Tibial nerve (tissue), 4 donors: Measurements from ENCODE around the gene PRR14. TPM values are rescaled to one million over a fixed set of nuclear protein-coding genes. Genes with fewer than 3 reads are reported as not detected.
A peak's percentile ranks its signal among the peaks of the same experiment; 100 is the strongest.
"Not testable (repeated sequence)": the region's sequence is repeated elsewhere in the genome, so short reads cannot be mapped to it uniquely, and the experiment has no call there.

Experiments used
- DNase-seq, 2 donors: peaks; one replicate each; pipeline ENCODE4 v3.0.0-alpha.2; 2019; ENCODE audit warnings: low spot score in 2 of 2
- H3K27ac ChIP-seq, 4 donors: fragments of 200-600 bp; sonication (generic) in 3 of 4; one replicate each; pipeline ENCODE4 v1.5.1; 2017 to 2019; ENCODE audit warnings: mild to moderate bottlenecking in 1 of 4
- H3K27me3 ChIP-seq, 2 donors: fragments of 200-600 bp; sonication (generic) in 1 of 2; one replicate each; pipeline versions ENCODE4 v1.5.1 to v1.6.0; 2017 to 2019
- H3K36me3 ChIP-seq, 3 donors: fragments of 200-600 bp; sonication (generic); one replicate each; pipeline ENCODE4 v1.5.1; 2018 to 2019
- H3K4me1 ChIP-seq, 4 donors: fragments of 200-600 bp; sonication (generic) in 3 of 4; one replicate each; pipeline ENCODE4 v1.5.1; 2017 to 2019
- H3K4me3 ChIP-seq, 4 donors: fragments of 200-600 bp; sonication (generic) in 3 of 4; one replicate each; pipeline ENCODE4 v1.5.1; 2017 to 2019; ENCODE audit warnings: mild to moderate bottlenecking in 1 of 4, moderate library complexity in 1 of 4
- H3K9me3 ChIP-seq, 4 donors: fragments of 200-600 bp; sonication (generic) in 3 of 4; one replicate each; pipeline ENCODE4 v1.5.1; 2017 to 2019
- EP300 ChIP-seq, 2 donors: sonication (generic); formaldehyde crosslinking; IDR thresholded peaks; one replicate each; pipeline ENCODE4 v1.6.1; 2017; ENCODE audit warnings: antibody characterized with exemption in 2 of 2, mild to moderate bottlenecking in 1 of 2
- POLR2A ChIP-seq, 2 donors: fragments of 450-650 bp; IDR thresholded peaks; one replicate each; pipeline ENCODE4 v1.6.1; 2017; ENCODE audit warnings: antibody characterized with exemption in 2 of 2, mild to moderate bottlenecking in 2 of 2, moderate library complexity in 2 of 2
- WGBS, 2 donors: methylation state at CpG; one replicate each; pipeline ENCODE4 v1.1.5; 2018; 5-methylcytosine and 5-hydroxymethylcytosine counted together
- total RNA-seq, 4 donors: library from RNA; depleted of rRNA; stranded (reverse); fragments of >200 nt; gene quantifications; one replicate each; pipeline ENCODE4 v1.1.0, GENCODE V29; 2016
- TF ChIP-seq, protein P1 (sequence below), 5 experiments: fragments of 200-600 bp in 3 of 5; fragments of 450-650 bp in 2 of 5; sonication (generic) in 3 of 5; IDR thresholded peaks; one replicate each; pipeline ENCODE4 v1.5.1; 2016 to 2019; ENCODE audit warnings: antibody characterized with exemption in 5 of 5, mild to moderate bottlenecking in 3 of 5, moderate library complexity in 2 of 5

Gene PRR14
- total RNA-seq, 4 donors from 2014 or later, result 37.4 to 43.7 (median 40.1) TPM

DNA sequence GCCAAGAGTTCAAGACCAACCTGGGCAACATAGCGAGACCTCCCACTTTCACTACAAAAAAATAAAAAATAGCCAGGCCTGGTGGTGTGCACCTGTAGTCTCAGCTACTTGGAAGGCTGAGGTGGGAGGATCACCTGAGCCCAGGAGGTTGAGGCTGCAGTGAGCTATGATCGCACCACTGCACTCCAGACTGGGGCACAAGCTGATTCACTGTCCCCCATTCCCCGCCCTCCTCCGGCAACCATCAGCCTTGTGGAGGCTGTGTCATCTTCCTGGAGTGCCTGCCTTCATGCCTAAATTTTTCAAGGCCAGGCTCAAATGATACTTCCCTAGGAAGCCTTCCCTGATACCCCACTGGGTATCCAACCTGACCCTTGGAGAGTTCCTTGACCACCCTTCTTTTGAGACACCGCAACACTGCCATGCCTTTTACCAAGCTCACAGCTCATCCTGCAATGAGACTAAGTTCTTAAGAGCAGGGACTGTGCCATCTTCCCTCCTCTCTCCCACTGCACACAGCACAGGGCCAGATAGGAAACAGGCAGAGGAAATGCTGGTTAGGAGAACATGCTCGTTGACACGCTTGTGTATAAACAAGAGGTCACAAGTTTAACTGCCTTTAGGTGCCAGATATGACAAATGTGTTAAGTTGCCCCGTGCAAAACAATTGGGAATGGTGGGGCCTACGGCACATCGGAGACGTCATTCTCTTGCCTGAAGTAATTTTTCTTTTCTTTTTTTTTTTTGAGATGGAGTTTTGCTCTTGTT is 44.4 kb downstream of the PRR14 start:
- DNase-seq, result no peak
- Histone ChIP-seq H3K4me1 (peaks cover 6 to 25% (median 13%) of the 10 kb centered on the region in 4 donors), H3K27me3 (no peaks in the 10 kb centered on the region), H3K9me3 (no peaks in the 10 kb centered on the region), H3K27ac (no peak overlapping the region), H3K36me3 (peaks cover 0 to 3% (median 0%) of the 10 kb centered on the region in 3 donors), H3K4me3 (no peak overlapping the region)
- 75 to 83% methylated on average over 11 of the region's 11 CpGs for WGBS, 2 donors
- TF ChIP-seq, protein P1, sequence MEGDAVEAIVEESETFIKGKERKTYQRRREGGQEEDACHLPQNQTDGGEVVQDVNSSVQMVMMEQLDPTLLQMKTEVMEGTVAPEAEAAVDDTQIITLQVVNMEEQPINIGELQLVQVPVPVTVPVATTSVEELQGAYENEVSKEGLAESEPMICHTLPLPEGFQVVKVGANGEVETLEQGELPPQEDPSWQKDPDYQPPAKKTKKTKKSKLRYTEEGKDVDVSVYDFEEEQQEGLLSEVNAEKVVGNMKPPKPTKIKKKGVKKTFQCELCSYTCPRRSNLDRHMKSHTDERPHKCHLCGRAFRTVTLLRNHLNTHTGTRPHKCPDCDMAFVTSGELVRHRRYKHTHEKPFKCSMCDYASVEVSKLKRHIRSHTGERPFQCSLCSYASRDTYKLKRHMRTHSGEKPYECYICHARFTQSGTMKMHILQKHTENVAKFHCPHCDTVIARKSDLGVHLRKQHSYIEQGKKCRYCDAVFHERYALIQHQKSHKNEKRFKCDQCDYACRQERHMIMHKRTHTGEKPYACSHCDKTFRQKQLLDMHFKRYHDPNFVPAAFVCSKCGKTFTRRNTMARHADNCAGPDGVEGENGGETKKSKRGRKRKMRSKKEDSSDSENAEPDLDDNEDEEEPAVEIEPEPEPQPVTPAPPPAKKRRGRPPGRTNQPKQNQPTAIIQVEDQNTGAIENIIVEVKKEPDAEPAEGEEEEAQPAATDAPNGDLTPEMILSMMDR (IDR thresholded peaks at IDR 0.05), result no peak
- no peak for TF ChIP-seq EP300 (IDR thresholded peaks at IDR 0.05)
- TF ChIP-seq POLR2A (IDR thresholded peaks at IDR 0.05), result no peak

DNA sequence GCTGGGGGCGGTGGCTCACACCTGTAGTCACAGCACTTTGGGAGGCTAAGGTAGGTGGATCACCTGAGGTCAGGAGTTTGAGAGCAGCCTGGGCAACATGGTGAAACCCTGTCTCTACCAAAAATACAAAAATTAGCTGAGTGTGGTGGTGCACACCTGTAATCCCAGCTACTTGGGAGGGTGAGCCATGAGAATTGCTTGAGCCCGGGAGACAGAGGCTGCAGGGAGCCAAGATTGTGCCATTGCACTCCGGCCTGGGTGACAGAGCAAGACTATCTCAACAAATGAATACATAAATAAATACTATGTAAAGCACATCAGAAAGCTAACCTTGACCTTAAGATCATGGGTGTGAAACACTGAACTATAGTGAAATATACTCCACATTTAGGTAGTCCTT is 45.9 kb downstream of the PRR14 start:
- DNase-seq, H3K9me3 ChIP-seq, H3K4me3 ChIP-seq, H3K27ac ChIP-seq, H3K27me3 ChIP-seq: not testable (repeated sequence)
- peaks cover 0 to 19% (median 6%) of the 10 kb centered on the region in 3 donors for H3K36me3 ChIP-seq
- peaks cover 7 to 38% (median 19%) of the 10 kb centered on the region in 4 donors for H3K4me1 ChIP-seq
- 93 to 98% methylated on average over 3 of the region's 3 CpGs for WGBS, 2 donors

DNA sequence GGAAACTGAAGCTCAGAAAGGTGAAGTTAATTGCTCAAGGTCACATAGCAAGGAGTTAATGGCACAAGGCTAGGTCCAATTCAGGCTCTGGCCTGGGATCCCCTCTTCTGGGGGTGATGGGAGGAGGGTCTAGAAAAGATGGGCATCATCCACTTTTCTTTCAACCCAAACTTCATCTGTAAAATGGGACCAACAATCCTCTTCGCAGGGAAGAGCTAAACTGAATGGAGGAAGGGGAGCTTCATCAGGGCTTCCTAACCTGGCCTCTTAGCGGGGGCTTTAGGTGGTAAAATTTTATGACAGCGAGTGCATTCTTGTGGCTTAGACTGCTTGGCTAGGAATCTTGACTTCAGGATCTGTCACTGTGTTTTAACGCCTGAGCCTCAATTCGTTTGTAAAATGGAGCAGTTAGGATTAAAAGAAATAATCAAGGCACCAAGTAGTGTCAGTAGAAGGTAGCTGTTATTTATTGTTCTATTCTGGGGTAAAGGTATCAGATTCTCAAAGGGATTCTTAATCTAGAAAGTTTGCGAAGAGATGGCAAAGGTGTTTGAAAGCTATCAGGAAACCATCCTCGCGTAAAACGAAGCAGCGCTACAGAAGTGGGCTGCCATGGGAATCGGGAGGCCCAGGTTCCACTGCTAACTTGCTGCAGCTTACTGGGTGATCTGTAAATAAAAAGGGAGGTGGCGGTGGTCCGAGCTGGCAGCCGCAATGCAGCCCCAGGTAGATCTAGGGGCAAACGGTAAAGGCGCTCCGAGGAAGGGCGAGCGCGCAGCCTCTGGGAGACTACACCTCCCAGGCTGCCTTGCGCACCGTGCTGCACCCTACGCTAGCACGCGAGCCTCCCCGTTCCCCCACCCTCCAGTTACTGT is 46.7 kb downstream of the PRR14 start:
- Histone ChIP-seq H3K4me1 (peaks cover 7 to 38% (median 19%) of the 10 kb centered on the region in 4 donors), H3K4me3 (peak overlapping the region; percentile 69 to 98 (median 86)), H3K27ac (peak overlapping the region; percentile 99 to 100 (median 99)), H3K36me3 (peaks cover 0 to 27% (median 6%) of the 10 kb centered on the region in 3 donors), H3K27me3 (no peaks in the 10 kb centered on the region), H3K9me3 (no peaks in the 10 kb centered on the region)
- no peak for DNase-seq
- no peak for TF ChIP-seq POLR2A (IDR thresholded peaks at IDR 0.05)
- no peak for TF ChIP-seq EP300 (IDR thresholded peaks at IDR 0.05)
- TF ChIP-seq, protein P1 (IDR thresholded peaks at IDR 0.05), result no peak
- WGBS, 2 donors, result 8 to 9% methylated on average over 23 to 26 of the region's 26 CpGs

DNA sequence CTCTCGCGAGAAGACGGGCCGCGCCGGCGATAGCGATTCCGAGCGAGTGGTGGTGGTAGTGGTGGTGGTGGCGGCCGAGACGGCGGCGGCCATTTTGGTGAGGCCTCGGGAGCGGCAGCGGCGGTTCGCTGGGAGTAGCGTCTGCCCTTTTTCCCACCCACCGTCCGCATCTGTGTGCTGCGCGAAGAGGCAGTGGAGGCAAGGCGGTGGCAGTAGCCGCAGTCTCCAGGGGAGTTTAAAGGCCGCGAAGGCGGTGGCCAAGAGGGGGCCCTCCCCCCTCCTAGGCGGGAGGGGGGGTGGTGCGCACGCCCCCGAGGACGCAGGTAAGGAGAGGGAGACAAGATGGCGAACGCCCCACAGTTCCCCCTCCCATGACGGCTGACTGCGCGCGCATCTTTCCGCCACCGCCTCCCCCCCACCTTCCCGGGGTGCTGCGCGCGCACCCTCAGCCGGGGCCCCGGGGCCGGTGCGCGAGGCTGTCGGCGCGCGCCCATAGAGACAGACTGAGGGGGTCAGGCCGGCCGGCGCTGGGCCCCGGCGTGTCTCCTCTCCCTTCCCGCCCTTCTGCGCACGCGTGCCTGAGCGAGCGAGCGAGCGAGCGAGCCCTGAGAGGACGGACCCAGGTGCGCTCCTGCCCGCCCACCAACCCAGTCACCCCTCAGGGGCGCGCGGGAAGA is 47.5 kb downstream of the PRR14 start:
- peak; percentile 79 to 95 for TF ChIP-seq EP300 (IDR thresholded peaks at IDR 0.05)
- TF ChIP-seq, protein P1 (IDR thresholded peaks at IDR 0.05), result peak in 2 of 5 experiments; percentile 40 to 57
- TF ChIP-seq POLR2A (IDR thresholded peaks at IDR 0.05), result peak; percentile 30 to 67
- Histone ChIP-seq H3K36me3 (peaks cover 0 to 35% (median 6%) of the 10 kb centered on the region in 3 donors), H3K27ac (peak overlapping the region; percentile 99 to 100 (median 99)), H3K4me3 (peak overlapping the region; percentile 69 to 98 (median 86)), H3K27me3 (no peaks in the 10 kb centered on the region), H3K9me3 (no peaks in the 10 kb centered on the region), H3K4me1 (peaks cover 7 to 38% (median 19%) of the 10 kb centered on the region in 4 donors)
- DNase-seq, result peak; percentile 97 to 98
- 1% methylated on average over 47 of the region's 76 CpGs; no CpG with 5 or more reads in 1 of the 2 donors for WGBS, 2 donors
